Stimulated activated CD4-positive, alpha-beta T cell treated with anti-CD3 and anti-CD28 coated beads, TNF-alpha, amount 100 ng/mL, for 48 hours (primary cell): ENCODE measurements around the gene FOXD2.

Experiments
- DNase-seq, 3 donors: peaks; one replicate each; pipeline ENCODE4 v3.0.0-alpha.2; 2020; ENCODE audit warnings: low read depth in 3 of 3

Gene FOXD2

GRCh38 chr1:47417170-47418044 is 20.4 kb upstream of the FOXD2 start:
- DNase-seq = no peak

GRCh38 chr1:47418122-47418521 is 19.7 kb upstream of the FOXD2 start:
- no peak for DNase-seq

DNA sequence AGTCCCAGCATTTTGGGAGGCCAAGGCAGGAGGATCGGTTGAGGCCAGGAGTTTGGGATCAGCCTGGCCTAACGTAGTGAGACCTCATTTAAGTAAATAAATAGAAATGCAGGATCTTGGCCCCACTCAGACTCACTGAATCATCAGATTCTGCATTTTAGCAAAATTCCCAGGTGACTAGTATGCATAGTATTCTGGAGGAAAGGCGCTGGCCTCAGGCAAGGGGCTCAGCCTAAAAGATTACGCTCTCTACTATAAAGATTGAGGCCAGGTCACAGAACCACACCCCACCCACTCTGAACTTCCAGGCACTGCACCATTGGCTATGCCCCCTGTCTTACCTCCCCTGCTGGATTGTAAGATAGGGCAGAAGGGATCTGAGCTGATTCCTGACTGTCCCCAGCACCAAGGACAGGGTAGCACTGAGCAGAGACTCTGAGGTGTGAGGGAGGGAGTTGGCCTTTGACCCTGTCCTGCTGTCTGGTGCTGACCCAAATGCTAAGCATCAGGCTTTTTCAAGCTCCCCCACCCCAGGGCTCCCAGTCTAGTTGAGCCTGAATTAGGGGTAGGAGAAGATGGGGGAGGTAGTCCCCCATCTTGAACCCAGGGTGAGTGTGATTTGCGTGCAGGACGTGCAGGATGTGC is 19.0 kb upstream of the FOXD2 start:
- DNase-seq = no peak

DNA sequence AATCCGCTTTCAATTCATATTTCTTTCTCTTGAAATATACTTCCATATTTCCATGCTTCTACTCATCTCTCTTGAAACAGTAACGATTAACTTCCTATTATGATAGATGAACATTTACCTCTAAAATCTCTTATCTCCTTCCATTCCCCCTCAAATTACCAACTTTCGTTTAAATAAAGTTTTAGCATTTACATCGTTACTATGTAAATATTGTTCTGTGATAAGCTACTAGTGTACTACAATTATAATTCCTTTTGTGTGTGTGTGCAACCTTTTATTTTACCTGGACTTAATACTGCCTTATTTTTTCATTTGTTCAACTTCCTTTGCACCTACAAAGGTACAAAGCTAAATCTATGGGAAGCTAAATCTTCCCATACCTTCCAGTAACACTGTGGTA is 17.3 kb upstream of the FOXD2 start:
- DNase-seq = no peak

DNA sequence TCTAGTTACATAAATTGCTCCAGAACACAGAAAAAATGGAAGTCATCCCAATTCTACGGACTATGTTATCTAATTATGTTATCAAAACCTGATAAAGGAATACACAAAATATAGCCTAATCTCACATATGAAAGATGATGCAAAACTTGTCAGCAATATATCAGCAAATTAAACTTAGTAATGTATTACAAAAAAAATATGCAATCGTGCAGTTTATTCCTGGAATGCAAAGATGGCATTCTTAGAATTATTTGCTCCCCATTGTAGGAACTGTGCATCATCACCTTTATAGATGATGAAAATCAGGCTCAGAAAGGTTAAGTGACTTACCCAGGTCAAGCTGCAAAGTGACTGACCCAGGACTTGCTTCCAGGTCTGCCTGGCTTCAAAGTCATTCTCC is 14.0 kb upstream of the FOXD2 start:
- no peak for DNase-seq

GRCh38 chr1:47424336-47424982 is 13.4 kb upstream of the FOXD2 start:
- no peak for DNase-seq

GRCh38 chr1:47431534-47431933 is 6.3 kb upstream of the FOXD2 start:
- DNase-seq = no peak

- peak in 1 of 3 donors; percentile 39 for DNase-seq
Measured at GRCh38 chr1:47432071-47433036, 5.5 kb upstream of the FOXD2 start.

DNA sequence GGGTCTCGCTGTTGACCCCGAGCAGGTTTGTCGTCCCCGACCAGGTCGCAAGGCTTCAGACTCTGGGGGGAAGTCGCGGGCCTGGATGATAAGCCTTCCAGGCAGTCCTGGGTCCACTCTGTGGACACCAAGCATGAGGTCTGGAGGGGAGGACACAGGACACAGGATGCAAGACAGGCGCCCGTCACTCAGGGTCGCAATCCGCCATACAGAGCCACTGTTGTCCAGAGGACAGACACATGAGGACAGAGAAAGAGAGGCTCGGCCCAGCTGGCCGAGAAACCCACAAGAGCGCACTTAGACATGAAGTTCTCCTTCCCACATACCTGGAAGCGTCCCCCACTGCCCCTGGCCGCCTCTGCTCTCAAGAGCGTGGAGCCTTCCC is 4.8 kb upstream of the FOXD2 start:
- DNase-seq = no peak

DNA sequence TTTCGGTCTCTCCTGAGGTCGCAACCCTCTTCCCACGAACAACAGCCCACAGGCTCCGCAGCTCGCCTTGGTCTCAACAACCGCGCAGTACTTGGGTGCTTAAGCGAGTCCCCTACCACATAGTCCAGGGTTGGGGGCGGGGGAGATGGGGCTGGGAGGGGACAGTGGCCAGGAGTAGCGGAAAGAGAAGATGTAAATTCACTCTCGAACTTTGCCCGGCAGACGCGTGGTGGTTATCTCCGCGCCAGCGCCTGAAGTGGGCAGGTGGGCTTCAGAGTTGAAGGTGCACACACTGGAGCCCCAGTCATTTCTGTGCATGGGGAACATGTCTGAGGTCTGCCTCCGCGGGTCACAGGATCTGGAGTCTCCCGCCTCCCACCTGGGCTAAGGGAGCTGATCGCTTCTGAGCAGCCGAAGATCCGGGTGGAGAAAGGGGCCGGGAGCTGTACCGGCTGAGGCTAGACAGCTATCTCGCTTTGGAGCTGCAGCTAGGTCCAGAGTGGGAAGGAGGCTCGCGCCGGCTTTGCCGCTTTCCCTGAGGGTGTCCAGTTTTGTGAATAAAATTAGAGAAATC is 4.3 kb upstream of the FOXD2 start:
- DNase-seq = no peak

- DNase-seq = no peak
Measured at GRCh38 chr1:47434051-47434842, 3.6 kb upstream of the FOXD2 start.

GRCh38 chr1:47435506-47436303 is 2.1 kb upstream of the FOXD2 start:
- no peak for DNase-seq

DNA sequence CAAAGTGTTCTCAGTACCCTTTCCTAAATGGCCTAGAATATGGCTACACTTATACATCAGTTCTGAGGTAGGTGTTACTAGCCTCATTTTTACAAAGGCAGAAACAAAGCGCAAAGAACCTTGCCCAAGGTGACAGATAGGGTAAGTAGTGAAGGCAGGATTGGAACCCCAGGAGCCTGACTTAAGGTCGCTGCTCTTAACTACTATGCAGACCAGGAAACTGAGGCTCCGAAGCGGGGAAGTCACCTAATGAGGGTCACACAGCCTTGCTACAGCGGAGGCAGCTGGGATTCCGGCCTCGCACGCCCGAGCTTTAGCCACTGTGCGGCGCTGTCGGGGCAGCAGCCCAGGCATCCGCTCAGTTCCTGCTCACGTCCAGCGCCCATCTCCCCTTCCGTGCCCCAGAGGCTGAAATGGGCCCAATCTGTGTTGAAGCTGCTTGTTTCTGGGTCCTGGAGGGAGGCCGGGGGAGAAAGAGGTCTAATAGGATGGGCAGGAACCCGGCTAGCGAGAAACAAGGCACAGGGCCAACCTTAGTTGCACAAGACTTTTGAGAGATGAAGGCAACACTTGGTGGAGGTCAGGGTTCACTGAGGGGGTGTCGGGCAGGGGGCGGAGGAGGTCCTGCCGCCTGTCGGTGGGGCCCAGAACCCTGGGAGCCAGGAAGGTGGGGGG is 1.4 kb upstream of the FOXD2 start:
- DNase-seq = peak; percentile 50 to 79 (median 61)

GRCh38 chr1:47436979-47437446 is 831 bp upstream of the FOXD2 start:
- peak in 1 of 3 donors; percentile 28 for DNase-seq

DNA sequence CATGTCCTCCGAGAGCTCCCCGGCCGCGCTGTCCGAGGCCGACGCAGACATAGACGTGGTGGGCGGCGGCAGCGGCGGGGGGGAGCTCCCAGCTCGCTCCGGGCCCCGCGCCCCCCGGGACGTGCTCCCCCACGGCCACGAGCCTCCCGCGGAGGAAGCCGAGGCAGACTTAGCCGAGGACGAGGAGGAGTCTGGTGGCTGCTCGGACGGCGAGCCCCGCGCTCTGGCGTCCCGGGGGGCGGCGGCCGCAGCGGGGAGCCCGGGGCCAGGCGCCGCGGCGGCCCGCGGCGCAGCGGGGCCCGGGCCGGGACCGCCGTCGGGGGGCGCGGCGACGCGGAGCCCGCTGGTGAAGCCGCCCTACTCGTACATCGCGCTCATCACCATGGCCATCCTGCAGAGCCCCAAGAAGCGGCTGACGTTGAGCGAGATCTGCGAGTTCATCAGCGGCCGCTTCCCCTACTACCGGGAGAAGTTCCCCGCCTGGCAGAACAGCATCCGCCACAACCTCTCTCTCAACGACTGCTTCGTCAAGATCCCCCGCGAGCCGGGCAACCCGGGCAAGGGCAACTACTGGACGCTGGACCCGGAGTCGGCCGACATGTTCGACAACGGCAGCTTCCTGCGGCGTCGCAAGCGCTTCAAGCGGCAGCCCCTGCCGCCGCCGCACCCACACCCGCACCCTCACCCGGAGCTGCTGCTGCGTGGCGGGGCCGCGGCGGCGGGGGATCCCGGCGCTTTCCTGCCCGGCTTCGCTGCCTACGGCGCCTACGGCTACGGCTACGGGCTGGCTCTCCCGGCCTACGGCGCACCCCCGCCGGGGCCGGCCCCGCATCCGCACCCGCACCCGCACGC is 547 bp downstream of the FOXD2 start:
- no peak for DNase-seq

GRCh38 chr1:47439017-47439818 is 1.4 kb downstream of the FOXD2 start:
- no peak for DNase-seq
